Measurements from ENCODE around the gene TMEM52. TPM values are rescaled to one million over a fixed set of nuclear protein-coding genes. Genes with fewer than 3 reads are reported as not detected.
"Not testable (repeated sequence)": the region's sequence is repeated elsewhere in the genome, so short reads cannot be mapped to it uniquely, and the experiment has no call there.

The TMEM52 gene
- polyA plus RNA-seq, 2 donors: 2.1 TPM

DNA sequence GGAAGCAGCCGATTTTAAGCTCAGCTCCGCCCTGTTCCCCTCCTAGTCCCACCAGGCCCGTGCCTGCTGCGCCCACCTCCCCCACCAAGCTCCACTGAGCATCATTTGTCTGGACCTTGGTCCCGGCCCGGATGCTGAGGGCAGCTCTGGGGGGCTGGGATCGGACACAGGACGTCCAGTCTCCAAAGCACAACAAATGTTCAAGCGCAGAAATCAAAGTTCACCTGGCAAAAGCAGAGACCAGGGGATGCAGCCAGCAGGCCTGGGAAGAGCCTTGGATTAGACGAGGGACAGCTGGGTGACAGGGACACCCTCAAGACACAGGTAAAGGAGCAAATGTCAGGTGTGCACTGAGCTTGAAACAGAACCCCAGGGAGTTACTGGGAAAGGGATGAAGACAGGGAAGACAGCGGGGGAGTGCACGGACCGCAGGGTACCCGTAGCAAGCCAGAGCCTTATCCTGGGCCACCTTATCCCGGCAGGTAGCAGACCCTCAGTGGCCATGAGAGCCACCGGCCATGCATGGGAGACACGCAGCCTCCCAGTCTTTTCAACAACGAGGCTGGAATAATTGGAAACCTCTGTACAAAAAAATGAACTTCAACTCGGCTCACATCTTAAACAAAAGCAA lies 22.2 kb upstream of the TMEM52 start:
- Histone ChIP-seq H3K9me3 (ENCODE audit: control insufficient read depth in 2 of 2, insufficient read depth in 1 of 2, low read depth in 1 of 2, low read length in 1 of 2) (peaks cover 0 to 5% of the 10 kb centered on the region in 2 donors), H3K36me3 (ENCODE audit: control insufficient read depth in 2 of 2, insufficient read depth in 2 of 2, low read length in 1 of 2) (no peaks in the 10 kb centered on the region), H3K27ac (ENCODE audit: low read depth in 2 of 2, low read length in 1 of 2) (no peak overlapping the region), H3K4me1 (ENCODE audit: control insufficient read depth in 2 of 2, insufficient read depth in 2 of 2, low read length in 1 of 2) (peaks cover 0 to 17% of the 10 kb centered on the region in 2 donors), H3K27me3 (ENCODE audit: control insufficient read depth in 1 of 2, insufficient read depth in 2 of 2, low read length in 2 of 2) (peaks cover 0 to 2% of the 10 kb centered on the region in 2 donors), H3K4me3 (ENCODE audit: low read depth in 1 of 2, low read length in 2 of 2) (no peak overlapping the region)
- WGBS, 2 donors: 76 to 77% methylated on average over 19 of the region's 19 CpGs

GRCh38 chr1:1940123-1940425 lies 21.0 kb upstream of the TMEM52 start:
- peaks cover 0 to 2% of the 10 kb centered on the region in 2 donors for H3K27me3 ChIP-seq (ENCODE audit: control insufficient read depth in 1 of 2, insufficient read depth in 2 of 2, low read length in 2 of 2)
- H3K9me3 ChIP-seq (ENCODE audit: control insufficient read depth in 2 of 2, insufficient read depth in 1 of 2, low read depth in 1 of 2, low read length in 1 of 2): no peaks in the 10 kb centered on the region
- no peaks in the 10 kb centered on the region for H3K36me3 ChIP-seq (ENCODE audit: control insufficient read depth in 2 of 2, insufficient read depth in 2 of 2, low read length in 1 of 2)
- 87 to 89% methylated on average over 12 of the region's 12 CpGs for WGBS, 2 donors
- no peak overlapping the region for H3K27ac ChIP-seq (ENCODE audit: low read depth in 2 of 2, low read length in 1 of 2)
- peaks cover 0 to 17% of the 10 kb centered on the region in 2 donors for H3K4me1 ChIP-seq (ENCODE audit: control insufficient read depth in 2 of 2, insufficient read depth in 2 of 2, low read length in 1 of 2)
- H3K4me3 ChIP-seq (ENCODE audit: low read depth in 1 of 2, low read length in 2 of 2): no peak overlapping the region

DNA sequence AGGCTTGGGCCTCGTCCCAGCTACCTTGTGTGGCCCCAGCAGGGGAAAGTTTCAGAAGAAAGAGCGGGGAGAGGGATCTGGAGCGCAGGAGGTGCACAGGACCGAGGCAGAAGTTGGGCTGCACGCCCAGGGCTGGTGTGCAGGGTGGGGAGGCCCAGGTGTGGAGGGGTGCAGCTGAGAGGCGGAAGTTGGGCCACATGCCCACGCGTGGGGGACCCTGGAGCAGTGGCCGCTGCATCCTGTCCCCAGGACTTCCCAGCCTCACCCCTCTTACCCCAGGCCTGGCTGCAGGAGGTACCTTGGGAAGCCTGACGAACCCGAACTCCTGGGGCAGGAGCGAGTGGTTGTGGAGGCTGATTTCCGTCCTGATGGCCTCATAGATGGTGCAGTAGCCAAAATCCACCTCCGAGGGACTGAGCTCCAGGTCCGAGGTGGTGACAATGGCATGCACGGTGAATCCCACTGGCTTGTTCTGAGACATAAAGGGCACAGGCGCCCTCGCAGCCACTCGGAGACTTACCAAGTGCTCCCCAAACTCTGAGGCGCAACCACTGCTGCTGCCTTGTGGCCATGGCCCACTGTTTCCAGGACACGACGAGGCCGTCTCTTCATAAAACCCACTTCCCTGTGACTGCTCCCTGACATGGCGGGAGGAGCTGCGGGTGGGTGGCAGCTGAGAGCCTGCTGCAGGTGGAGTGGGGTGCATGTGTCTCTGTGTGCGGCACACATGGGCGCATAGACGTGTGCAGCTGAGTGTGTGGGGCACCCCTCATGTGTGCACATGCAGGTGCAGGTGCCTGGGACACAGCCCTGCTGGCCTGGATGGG lies 20.4 kb upstream of the TMEM52 start:
- H3K4me3 ChIP-seq (ENCODE audit: low read depth in 1 of 2, low read length in 2 of 2): no peak overlapping the region
- H3K27me3 ChIP-seq (ENCODE audit: control insufficient read depth in 1 of 2, insufficient read depth in 2 of 2, low read length in 2 of 2): peaks cover 0 to 2% of the 10 kb centered on the region in 2 donors
- H3K4me1 ChIP-seq (ENCODE audit: control insufficient read depth in 2 of 2, insufficient read depth in 2 of 2, low read length in 1 of 2): peaks cover 0 to 17% of the 10 kb centered on the region in 2 donors
- peaks cover 0 to under 1% of the 10 kb centered on the region in 2 donors for H3K9me3 ChIP-seq (ENCODE audit: control insufficient read depth in 2 of 2, insufficient read depth in 1 of 2, low read depth in 1 of 2, low read length in 1 of 2)
- 85 to 88% methylated on average over 28 of the region's 28 CpGs for WGBS, 2 donors
- H3K36me3 ChIP-seq (ENCODE audit: control insufficient read depth in 2 of 2, insufficient read depth in 2 of 2, low read length in 1 of 2): no peaks in the 10 kb centered on the region
- H3K27ac ChIP-seq (ENCODE audit: low read depth in 2 of 2, low read length in 1 of 2): no peak overlapping the region

DNA sequence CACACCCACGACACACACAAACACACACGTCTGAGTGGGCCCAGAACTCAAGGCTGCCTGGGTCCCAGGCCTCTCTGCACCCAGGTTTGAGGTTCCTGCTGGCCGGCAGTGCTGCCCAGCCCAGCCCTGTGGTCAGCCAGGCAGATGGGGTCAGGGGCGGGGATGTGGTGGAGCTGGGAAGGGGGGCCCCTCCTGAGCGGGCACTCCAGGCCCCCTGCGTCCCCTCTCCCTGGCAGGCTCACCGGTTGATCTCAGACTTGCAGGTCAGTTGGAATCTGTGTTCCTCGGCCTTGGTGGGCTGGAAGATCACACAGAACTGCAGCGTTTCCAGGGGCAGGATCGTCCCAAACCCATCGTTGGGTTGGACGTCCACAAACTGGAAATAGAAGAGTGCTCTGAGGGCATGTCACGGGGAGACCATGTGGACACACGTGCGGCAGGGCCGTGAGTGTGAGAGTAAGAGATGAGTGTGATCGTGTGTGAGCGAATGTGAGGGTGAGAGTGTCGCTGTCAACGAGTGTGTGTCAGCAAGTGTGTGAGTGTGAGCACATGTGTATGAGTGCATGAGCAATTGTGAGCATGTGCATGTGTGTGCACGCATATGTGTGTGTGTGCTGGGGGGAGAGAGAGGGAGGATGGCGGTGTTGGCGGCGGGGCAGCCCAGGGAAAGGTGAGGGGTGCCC lies 19.7 kb upstream of the TMEM52 start:
- 83 to 84% methylated on average over 24 of the region's 24 CpGs for WGBS, 2 donors
- Histone ChIP-seq H3K27me3 (ENCODE audit: control insufficient read depth in 1 of 2, insufficient read depth in 2 of 2, low read length in 2 of 2) (peaks cover 0 to 2% of the 10 kb centered on the region in 2 donors), H3K27ac (ENCODE audit: low read depth in 2 of 2, low read length in 1 of 2) (no peak overlapping the region), H3K9me3 (ENCODE audit: control insufficient read depth in 2 of 2, insufficient read depth in 1 of 2, low read depth in 1 of 2, low read length in 1 of 2) (peaks cover 0 to 2% of the 10 kb centered on the region in 2 donors), H3K4me1 (ENCODE audit: control insufficient read depth in 2 of 2, insufficient read depth in 2 of 2, low read length in 1 of 2) (peaks cover 0 to 11% of the 10 kb centered on the region in 2 donors), H3K36me3 (ENCODE audit: control insufficient read depth in 2 of 2, insufficient read depth in 2 of 2, low read length in 1 of 2) (no peaks in the 10 kb centered on the region), H3K4me3 (ENCODE audit: low read depth in 1 of 2, low read length in 2 of 2) (no peak overlapping the region)

- H3K4me3 ChIP-seq (ENCODE audit: low read depth in 1 of 2, low read length in 2 of 2): no peak overlapping the region
- H3K9me3 ChIP-seq (ENCODE audit: control insufficient read depth in 2 of 2, insufficient read depth in 1 of 2, low read depth in 1 of 2, low read length in 1 of 2): peaks cover 0 to 2% of the 10 kb centered on the region in 2 donors
- no peaks in the 10 kb centered on the region for H3K36me3 ChIP-seq (ENCODE audit: control insufficient read depth in 2 of 2, insufficient read depth in 2 of 2, low read length in 1 of 2)
- 75 to 77% methylated on average over 6 of the region's 6 CpGs for WGBS, 2 donors
- H3K27me3 ChIP-seq (ENCODE audit: control insufficient read depth in 1 of 2, insufficient read depth in 2 of 2, low read length in 2 of 2): peaks cover 0 to 2% of the 10 kb centered on the region in 2 donors
- H3K27ac ChIP-seq (ENCODE audit: low read depth in 2 of 2, low read length in 1 of 2): no peak overlapping the region
- H3K4me1 ChIP-seq (ENCODE audit: control insufficient read depth in 2 of 2, insufficient read depth in 2 of 2, low read length in 1 of 2): peaks cover 0 to 7% of the 10 kb centered on the region in 2 donors
These were observed 19.1 kb upstream of the TMEM52 start for GRCh38 chr1:1938276-1938573.

GRCh38 chr1:1937549-1938275 lies 18.6 kb upstream of the TMEM52 start:
- Histone ChIP-seq H3K36me3 (ENCODE audit: control insufficient read depth in 2 of 2, insufficient read depth in 2 of 2, low read length in 1 of 2) (no peaks in the 10 kb centered on the region), H3K9me3 (ENCODE audit: control insufficient read depth in 2 of 2, insufficient read depth in 1 of 2, low read depth in 1 of 2, low read length in 1 of 2) (peaks cover 0 to 2% of the 10 kb centered on the region in 2 donors), H3K4me1 (ENCODE audit: control insufficient read depth in 2 of 2, insufficient read depth in 2 of 2, low read length in 1 of 2) (peaks cover 0 to 2% of the 10 kb centered on the region in 2 donors), H3K27me3 (ENCODE audit: control insufficient read depth in 1 of 2, insufficient read depth in 2 of 2, low read length in 2 of 2) (peaks cover 0 to 2% of the 10 kb centered on the region in 2 donors), H3K27ac (ENCODE audit: low read depth in 2 of 2, low read length in 1 of 2) (no peak overlapping the region), H3K4me3 (ENCODE audit: low read depth in 1 of 2, low read length in 2 of 2) (no peak overlapping the region)
- WGBS, 2 donors: 67 to 69% methylated on average over 16 of the region's 16 CpGs

DNA sequence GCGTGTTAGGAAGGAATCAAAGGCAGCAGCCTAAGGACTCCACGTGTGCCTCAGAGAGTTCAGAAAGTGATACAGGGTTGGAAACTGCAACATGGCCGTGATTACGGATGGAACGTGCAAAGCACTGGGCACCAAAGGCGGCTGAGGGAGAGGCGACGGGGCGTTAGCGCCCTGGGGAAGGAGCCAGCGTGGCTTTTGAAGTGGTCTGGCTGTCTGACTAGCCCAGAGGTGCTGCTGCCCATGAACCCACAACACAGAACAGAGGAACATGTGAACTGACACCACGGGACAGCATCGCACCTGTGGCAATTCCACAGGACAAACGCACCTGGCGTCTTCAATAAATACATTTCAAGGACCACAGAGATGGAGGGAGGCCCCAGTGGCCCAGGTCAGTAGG lies 18.0 kb upstream of the TMEM52 start:
- no peak overlapping the region for H3K27ac ChIP-seq (ENCODE audit: low read depth in 2 of 2, low read length in 1 of 2)
- WGBS, 2 donors: 55 to 70% methylated on average over 15 of the region's 15 CpGs
- peaks cover 0 to 2% of the 10 kb centered on the region in 2 donors for H3K27me3 ChIP-seq (ENCODE audit: control insufficient read depth in 1 of 2, insufficient read depth in 2 of 2, low read length in 2 of 2)
- peaks cover 0 to 2% of the 10 kb centered on the region in 2 donors for H3K9me3 ChIP-seq (ENCODE audit: control insufficient read depth in 2 of 2, insufficient read depth in 1 of 2, low read depth in 1 of 2, low read length in 1 of 2)
- H3K4me3 ChIP-seq (ENCODE audit: low read depth in 1 of 2, low read length in 2 of 2): no peak overlapping the region
- H3K36me3 ChIP-seq (ENCODE audit: control insufficient read depth in 2 of 2, insufficient read depth in 2 of 2, low read length in 1 of 2): no peaks in the 10 kb centered on the region
- H3K4me1 ChIP-seq (ENCODE audit: control insufficient read depth in 2 of 2, insufficient read depth in 2 of 2, low read length in 1 of 2): no peaks in the 10 kb centered on the region

GRCh38 chr1:1934848-1935247 lies 15.8 kb upstream of the TMEM52 start:
- H3K4me1 ChIP-seq (ENCODE audit: control insufficient read depth in 2 of 2, insufficient read depth in 2 of 2, low read length in 1 of 2); H3K27me3 ChIP-seq (ENCODE audit: control insufficient read depth in 1 of 2, insufficient read depth in 2 of 2, low read length in 2 of 2); H3K27ac ChIP-seq (ENCODE audit: low read depth in 2 of 2, low read length in 1 of 2); H3K36me3 ChIP-seq (ENCODE audit: control insufficient read depth in 2 of 2, insufficient read depth in 2 of 2, low read length in 1 of 2); H3K4me3 ChIP-seq (ENCODE audit: low read depth in 1 of 2, low read length in 2 of 2); H3K9me3 ChIP-seq (ENCODE audit: control insufficient read depth in 2 of 2, insufficient read depth in 1 of 2, low read depth in 1 of 2, low read length in 1 of 2): not testable (repeated sequence)
- WGBS, 2 donors: 85 to 90% methylated on average over 4 to 8 of the region's 21 CpGs

Measured in esophagus (tissue), 2 donors.